ENCODE results near the gene FAM216B. TPM values are rescaled to one million over a fixed set of nuclear protein-coding genes. Genes with fewer than 3 reads are reported as not detected.

Gene FAM216B
- polyA plus RNA-seq, 1 experiment: 0.02 TPM

DNA sequence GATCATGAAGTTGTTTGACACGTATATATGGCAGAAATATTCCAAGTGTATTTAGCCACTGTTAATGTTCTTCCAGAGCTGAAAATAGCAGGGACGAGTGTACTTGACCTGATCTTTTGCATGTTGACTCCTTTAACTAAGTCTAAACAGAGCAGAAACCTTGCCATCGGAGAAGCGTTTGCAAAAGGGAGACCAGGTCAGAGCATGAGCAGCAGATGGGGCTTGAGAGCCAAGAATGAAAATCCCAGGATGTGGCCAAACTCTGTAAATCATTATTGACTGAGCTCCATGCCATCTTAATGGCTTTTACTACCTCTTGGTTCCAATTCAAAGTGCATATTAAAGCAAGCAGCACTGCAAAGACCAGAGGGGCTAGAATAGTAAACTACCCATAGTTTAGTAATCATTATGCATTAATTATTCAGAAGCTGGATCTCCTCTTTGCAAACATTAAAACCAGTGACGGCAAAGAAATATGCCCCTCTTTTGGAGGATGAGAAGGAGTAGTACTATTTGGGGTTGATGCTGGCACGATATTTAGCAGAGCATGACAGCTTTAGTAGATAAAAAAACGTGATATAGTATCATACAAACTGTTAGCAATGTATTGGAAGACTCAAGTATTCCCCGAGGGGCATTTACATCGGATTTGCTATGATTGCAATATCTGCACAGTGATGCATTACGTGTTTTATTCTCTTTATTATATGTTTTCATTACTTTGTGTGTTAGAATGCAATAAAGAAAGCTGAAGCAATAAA lies 55.7 kb downstream of the FAM216B start:
- Histone ChIP-seq H3K27ac (ENCODE audit: low read depth, low read length) (peak overlapping the region; percentile 24), H3K9me3 (ENCODE audit: control insufficient read depth, insufficient read depth, low read length) (no peaks in the 10 kb centered on the region), H3K27me3 (ENCODE audit: control insufficient read depth, insufficient read depth, low read length) (peaks cover 4% of the 10 kb centered on the region), H3K4me3 (ENCODE audit: low read depth, low read length) (no peak overlapping the region)
- no peak for DNase-seq (ENCODE audit: low read depth, low spot score)
- ChIA-PET CTCF (interaction anchor here (0.8 kb wide), 2 partner anchors 12 to 28 kb away, joined by 4 to 5 read pairs; no protein-coding TSS in a partner anchor), POLR2A (interaction anchor here (0.6 to 0.9 kb wide), 2 partner anchors 90 to 322 kb away, joined by 4 to 8 read pairs; no protein-coding TSS in a partner anchor)
- TF ChIP-seq, protein P1, sequence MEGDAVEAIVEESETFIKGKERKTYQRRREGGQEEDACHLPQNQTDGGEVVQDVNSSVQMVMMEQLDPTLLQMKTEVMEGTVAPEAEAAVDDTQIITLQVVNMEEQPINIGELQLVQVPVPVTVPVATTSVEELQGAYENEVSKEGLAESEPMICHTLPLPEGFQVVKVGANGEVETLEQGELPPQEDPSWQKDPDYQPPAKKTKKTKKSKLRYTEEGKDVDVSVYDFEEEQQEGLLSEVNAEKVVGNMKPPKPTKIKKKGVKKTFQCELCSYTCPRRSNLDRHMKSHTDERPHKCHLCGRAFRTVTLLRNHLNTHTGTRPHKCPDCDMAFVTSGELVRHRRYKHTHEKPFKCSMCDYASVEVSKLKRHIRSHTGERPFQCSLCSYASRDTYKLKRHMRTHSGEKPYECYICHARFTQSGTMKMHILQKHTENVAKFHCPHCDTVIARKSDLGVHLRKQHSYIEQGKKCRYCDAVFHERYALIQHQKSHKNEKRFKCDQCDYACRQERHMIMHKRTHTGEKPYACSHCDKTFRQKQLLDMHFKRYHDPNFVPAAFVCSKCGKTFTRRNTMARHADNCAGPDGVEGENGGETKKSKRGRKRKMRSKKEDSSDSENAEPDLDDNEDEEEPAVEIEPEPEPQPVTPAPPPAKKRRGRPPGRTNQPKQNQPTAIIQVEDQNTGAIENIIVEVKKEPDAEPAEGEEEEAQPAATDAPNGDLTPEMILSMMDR (IDR thresholded peaks at IDR 0.05; ENCODE audit: low read depth, low read length): peak; percentile 46

Other genes with a start within 250 kb of the FAM216B start
- not detected in 2 replicates for gene TNFSF11, start 207.4 kb upstream of the FAM216B start, polyA plus RNA-seq (2011; rRNA removed)
- 4.0 and 6.0 TPM in 2 replicates for gene EPSTI1, start 210.7 kb downstream of the FAM216B start, polyA plus RNA-seq (2011; rRNA removed)
- gene DNAJC15, start 242.0 kb downstream of the FAM216B start, polyA plus RNA-seq (2011; rRNA removed): 45.3 and 48.6 TPM in 2 replicates